Mucosa of descending colon (tissue), 3 donors: ENCODE measurements around the gene AFDN. TPM values are rescaled to one million over a fixed set of nuclear protein-coding genes. Genes with fewer than 3 reads are reported as not detected.

Source experiments
- ATAC-seq: fragments of 200-7000 bp; cut with Tn5 transposase; one replicate; pipeline ENCODE4 v1.9.1; 2020; ENCODE audit warnings: mild to moderate bottlenecking, moderate library complexity
- DNase-seq, 3 donors: peaks; one replicate each; pipeline ENCODE4 v3.0.0-alpha.2; 2020
- H3K36me3 ChIP-seq: fragments of 200-600 bp; one replicate; pipeline ENCODE4 v1.8.0; 2021; ENCODE audit warnings: low read depth, mild to moderate bottlenecking
- H3K4me1 ChIP-seq: fragments of 200-600 bp; one replicate; pipeline ENCODE4 v1.8.0; 2021; ENCODE audit warnings: low read depth, mild to moderate bottlenecking
- H3K4me3 ChIP-seq: fragments of 200-600 bp; one replicate; pipeline ENCODE4 v1.8.0; 2021; ENCODE audit warnings: mild to moderate bottlenecking
- H3K9me3 ChIP-seq: fragments of 200-600 bp; one replicate; pipeline ENCODE4 v1.8.0; 2021; ENCODE audit warnings: mild to moderate bottlenecking
- CTCF ChIP-seq: fragments of 200-600 bp; IDR thresholded peaks from one replicate; pipeline ENCODE4 v1.8.0; 2022; ENCODE audit warnings: antibody characterized with exemption, mild to moderate bottlenecking
- intact Hi-C, 2 donors: fragments of 100-400 bp; cut with DNase I in 1 of 2; cut with micrococcal nuclease in 1 of 2; formaldehyde crosslinking; loops; one replicate each; pipeline versions ENCODE4 v1.11.0 to v1.11.1; 2022; cut with DNase I, micrococcal nuclease
- total RNA-seq, 3 donors: library from RNA; stranded (reverse); fragmentation: NEBNext Ultra II Directional in 2 of 3; extraction: Animal tissue kit (Norgen Biotek cat#: 25700) in 2 of 3; gene quantifications; one replicate each; pipeline versions ENCODE4 v1.2.1 to v1.2.4, GENCODE V29; 2021 to 2023
- donor health status: DM: no; HTN: no; CAD: no; lungs with moderate emphysema.
- donor health status: DM: no; HTN: no; CAD: no.
- donor health status: DM: no; HTN: yes; CAD: no.

AFDN gene
- total RNA-seq, 3 donors from 2014 or later = 168 to 231 (median 208) TPM

DNA sequence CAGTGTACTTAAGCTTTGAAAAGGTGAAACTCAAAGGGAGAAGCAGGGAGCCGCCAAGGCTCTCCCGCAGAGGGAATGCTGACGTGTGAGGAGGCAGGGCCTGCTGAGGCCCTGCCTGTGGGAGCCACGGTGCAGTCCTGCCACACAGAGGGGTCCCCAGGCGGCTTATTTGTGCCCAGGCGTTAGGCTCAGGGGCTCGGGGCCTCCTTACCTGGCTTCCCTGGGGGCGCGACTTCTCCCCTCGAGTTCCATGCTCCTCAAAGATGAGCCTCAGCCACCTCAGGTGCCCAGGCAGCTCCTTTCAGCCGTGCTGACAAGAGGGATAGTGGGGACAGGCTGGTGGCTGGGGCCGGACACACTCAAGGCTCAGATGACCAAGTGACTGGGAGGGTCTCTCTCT lies 168.6 kb downstream of the AFDN start:
- DNase-seq = no peak
- no peaks in the 10 kb centered on the region for H3K36me3 ChIP-seq
- H3K4me1 ChIP-seq = no peaks in the 10 kb centered on the region
- ATAC-seq = no peak
- H3K4me3 ChIP-seq = no peak overlapping the region
- intact Hi-C loops = no loop called here
- no peaks in the 10 kb centered on the region for H3K9me3 ChIP-seq
- no peak for TF ChIP-seq CTCF

GRCh38 chr6:167995731-167996151 lies 169.0 kb downstream of the AFDN start:
- no peak for TF ChIP-seq CTCF
- intact Hi-C loops = no loop called here
- H3K4me3 ChIP-seq = no peak overlapping the region
- H3K9me3 ChIP-seq = no peaks in the 10 kb centered on the region
- DNase-seq (no peak), ATAC-seq (no peak)
- H3K4me1 ChIP-seq = no peaks in the 10 kb centered on the region
- H3K36me3 ChIP-seq = no peaks in the 10 kb centered on the region

DNA sequence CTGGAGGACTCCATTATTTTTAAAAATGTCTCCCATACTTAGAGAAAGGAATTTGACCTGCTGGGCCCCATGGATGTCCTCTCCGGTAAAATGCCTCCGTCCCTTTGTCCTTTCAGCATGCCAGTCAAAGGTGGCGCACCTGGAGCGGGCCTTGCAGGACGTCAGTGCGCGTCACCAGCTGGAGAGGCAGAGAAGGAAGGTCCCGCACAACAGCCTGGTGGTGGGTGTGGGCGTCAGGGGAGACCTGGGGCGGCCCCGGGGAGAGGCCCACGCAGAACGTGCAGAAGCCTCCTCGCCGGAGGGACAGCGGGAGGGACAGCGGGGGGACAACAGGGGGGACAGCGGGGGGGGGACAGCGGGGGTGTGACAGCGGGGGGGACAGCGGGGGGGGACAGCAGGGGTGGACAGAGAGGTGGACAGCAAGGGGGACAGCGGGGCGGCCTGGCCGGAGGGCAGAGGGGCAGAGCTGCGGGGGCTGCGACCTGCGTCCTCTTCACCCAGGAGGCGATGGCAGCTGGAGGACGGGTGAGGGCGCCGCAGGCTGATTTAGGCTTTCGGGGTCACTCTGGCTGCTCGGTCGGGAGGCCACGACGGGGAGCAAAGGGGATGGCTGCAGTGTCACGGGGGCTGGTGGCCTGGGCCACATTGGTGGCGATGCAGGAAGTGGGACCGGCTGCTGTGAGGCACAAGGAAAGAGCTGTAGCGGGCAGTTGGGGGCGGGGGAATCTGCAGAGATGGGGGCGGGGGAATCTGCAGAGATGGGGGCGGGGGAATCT lies 169.9 kb downstream of the AFDN start:
- no peaks in the 10 kb centered on the region for H3K4me1 ChIP-seq
- DNase-seq (no peak), ATAC-seq (no peak)
- TF ChIP-seq CTCF = no peak
- H3K9me3 ChIP-seq = no peaks in the 10 kb centered on the region
- intact Hi-C loops = no loop called here
- no peaks in the 10 kb centered on the region for H3K36me3 ChIP-seq
- no peak overlapping the region for H3K4me3 ChIP-seq

- Histone ChIP-seq H3K4me1 (no peaks in the 10 kb centered on the region), H3K36me3 (no peaks in the 10 kb centered on the region), H3K4me3 (no peak within 1 kb of the TSS), H3K9me3 (no peaks in the 10 kb centered on the region)
- DNase-seq = no peak
- no peak for TF ChIP-seq CTCF
- intact Hi-C loops = no loop called here
- no peak for ATAC-seq
Observed at GRCh38 chr6:167997642-167998041, 170.9 kb downstream of the AFDN start, which contains the start of gene KIF25. Gene KIF25, plus strand, starts transcription at chr6:167997671. Its CDS starts 31,915 bp downstream, at chr6:168029586.

GRCh38 chr6:167998215-167998614 lies 171.5 kb downstream of the AFDN start:
- intact Hi-C loops = no loop called here
- no peak for TF ChIP-seq CTCF
- H3K4me1 ChIP-seq = no peaks in the 10 kb centered on the region
- no peaks in the 10 kb centered on the region for H3K9me3 ChIP-seq
- no peak overlapping the region for H3K4me3 ChIP-seq
- no peaks in the 10 kb centered on the region for H3K36me3 ChIP-seq
- no peak for ATAC-seq
- DNase-seq = no peak
